Stimulated activated CD8-positive, alpha-beta memory T cell treated with anti-CD3 and anti-CD28 coated beads, Interleukin-15, amount 100 ng/mL, for 1 hour (primary cell): Measurements from ENCODE around the gene MXD4.
"Not testable (repeated sequence)": the region's sequence is repeated elsewhere in the genome, so short reads cannot be mapped to it uniquely, and the experiment has no call there.

Experiments
- DNase-seq: peaks from one replicate; pipeline ENCODE4 v3.0.0-alpha.2; 2020; ENCODE audit warnings: low read depth

The MXD4 gene

DNA sequence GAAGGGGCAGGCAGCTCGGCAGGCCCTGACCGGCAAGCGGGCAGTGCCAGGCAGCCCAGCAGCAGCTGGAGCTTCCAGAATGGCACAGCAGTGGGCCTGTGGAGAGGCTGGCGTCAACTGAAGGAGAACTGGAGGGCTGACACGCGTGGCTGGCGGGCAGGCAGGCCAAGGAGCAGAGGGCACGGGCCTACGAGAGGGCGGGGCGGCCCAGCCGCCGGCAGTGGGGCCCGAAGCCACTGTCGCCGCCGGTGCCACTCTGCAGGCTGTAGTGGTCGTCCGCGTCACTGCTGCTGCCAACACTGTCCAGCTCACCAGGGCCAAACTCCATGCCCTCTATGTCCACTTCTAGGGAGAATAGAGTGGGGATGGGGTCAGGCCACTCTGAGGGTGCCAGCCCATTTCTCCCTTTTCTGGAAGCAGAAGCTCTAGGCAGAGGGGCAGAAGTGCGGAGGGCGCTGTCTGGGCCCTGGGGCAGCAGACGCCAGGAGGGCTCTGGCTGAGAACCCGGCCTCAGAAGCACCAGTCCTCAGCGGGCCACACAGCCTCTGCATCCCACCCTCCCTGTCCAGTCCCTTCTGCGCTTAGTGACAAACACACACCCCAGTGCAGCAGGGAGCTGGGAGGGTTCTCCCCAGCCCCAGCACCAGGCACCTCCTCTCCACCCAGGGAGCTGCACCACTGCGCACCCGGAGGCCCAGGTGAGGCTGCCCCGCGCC, 11.4 kb downstream of the MXD4 start:
- DNase-seq = no peak

DNA sequence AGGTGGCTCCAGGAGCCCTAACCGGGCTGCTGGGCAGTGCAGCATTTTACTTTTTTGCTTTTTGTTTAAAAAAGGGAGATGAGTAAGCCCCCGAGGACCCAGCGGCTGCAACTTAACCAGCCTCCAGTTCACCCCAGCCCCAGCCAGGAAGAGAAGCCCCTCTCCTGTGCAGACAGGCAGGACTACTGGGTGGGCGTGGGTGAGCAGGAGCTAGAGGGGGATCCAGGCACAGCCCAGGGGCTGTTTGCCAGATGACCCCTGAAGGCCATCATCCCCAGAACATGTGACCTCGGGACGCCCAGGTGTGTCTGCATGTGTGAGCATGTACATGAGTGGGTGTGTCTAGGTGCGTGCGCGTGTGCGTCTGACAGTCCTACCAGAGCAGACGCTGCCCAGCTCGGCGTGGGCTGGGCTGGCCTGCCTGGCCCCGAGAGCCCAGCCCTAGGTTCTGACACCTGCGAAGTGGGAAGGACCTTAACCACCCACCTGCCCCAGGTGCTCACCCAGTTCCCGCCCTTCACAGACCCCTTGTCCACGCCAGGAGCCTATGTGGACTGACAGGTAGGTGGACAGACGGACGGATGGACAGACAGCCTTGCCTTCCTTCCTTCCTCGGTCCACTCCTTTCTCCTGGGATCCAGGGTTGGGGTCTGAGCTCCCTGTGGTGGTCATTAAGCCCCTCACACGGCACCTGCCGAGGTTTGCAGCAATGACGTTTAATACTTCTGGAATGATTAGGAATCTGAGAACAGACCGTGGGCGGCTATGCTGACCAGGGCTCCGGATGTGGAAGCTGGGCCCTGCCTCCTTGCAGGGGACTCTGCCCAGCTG, 12.2 kb downstream of the MXD4 start:
- DNase-seq = no peak

DNA sequence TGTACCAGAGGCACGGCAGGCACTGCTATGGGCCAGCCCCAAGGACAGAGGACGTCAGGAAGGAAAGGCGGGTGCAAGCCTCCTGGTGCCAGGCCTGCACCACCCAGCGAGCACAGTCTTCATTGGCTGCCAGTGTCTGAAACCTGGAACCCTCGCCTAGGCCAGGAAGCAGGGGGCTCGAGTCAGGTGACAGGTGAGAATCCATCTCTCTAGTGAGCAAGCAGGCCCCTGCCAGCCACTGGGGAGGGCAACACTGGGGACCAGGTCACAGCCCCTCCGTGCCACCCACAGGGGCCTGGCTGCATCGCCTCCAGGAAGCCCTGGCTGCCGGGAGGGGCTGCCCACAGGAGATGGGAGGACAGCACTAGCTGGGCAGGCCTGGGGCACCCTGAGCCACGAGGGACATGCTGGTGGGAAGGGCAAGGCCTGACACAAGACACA, 13.1 kb downstream of the MXD4 start:
- DNase-seq = no peak

DNA sequence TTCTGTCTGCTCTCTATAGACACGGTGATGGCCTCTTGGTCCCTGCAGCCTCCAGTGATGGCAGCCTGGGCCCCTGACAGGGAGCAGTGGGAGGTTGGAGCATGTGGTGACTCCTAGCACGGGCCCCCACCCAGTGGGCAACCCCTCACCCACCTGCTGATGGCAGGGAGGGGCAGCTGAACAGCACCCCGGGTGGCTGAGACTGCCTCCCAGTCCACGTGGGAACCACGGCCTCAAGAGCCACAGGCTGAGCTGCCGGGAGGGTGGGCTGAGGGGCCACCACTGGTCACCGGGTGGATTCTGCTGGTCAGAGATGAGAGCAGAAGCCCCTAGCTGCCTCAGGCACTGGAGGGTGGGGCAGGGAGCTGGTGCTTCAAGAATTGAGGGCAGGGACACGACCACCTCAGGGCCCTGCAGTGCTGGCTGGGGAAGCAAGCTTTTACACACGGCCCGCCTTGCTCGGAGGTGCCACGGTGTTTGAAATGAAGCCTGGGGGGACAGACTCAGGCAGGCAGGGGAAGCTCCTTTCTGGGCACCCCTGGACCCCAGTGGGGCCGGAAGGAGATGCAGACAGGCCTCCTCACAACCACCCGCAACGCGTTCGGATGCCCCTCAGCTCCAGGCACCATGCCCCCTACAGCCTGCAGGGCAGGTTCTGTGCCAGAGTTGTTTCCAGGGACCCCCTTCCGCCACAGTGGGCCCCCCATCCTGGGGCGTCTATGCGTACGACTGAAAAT, 13.7 kb downstream of the MXD4 start:
- no peak for DNase-seq

DNA sequence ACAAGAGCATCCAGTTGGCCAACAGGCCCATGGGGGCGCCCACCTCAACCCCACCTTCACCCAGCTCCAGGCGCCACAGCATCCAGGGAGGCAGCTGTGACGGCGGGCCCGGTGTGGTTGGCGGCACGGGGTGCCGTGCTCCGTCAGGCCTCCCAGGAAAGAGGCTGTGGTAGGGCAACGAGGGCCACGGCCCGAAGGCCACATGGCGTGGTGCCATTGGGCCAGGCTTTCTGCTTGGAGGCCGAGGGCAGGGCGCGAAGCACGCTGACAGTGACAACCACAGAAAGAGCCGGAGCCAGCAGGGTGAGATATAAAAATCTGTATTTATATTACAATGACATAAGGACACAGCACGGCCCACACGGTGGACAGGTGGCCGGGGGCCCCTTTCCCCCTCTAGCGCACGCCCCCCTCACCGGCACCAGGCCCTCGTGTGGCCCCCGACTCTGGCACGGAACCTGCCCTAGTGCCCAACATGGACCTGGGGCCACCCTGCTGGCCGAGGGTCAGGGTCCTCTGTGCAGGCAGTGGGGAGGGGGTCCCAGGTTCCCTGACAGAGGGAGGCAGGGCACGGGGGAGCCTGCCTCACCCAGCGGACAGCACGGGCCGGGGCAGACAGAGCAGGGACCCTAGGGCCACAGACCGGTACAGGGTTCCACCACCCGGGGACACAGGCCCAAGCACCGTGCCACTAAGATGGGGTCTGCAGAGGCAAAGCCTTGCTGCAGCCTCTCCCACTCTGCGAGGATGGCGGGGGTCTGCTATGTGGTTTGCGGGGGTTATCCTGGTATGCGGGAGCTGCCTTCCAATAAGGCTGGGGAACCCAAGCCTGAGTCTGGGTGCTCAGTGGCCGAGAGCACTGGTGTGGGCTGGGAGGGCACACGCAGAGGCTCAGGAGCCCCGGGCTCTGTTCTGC, 14.5 kb downstream of the MXD4 start:
- no peak for DNase-seq

DNA sequence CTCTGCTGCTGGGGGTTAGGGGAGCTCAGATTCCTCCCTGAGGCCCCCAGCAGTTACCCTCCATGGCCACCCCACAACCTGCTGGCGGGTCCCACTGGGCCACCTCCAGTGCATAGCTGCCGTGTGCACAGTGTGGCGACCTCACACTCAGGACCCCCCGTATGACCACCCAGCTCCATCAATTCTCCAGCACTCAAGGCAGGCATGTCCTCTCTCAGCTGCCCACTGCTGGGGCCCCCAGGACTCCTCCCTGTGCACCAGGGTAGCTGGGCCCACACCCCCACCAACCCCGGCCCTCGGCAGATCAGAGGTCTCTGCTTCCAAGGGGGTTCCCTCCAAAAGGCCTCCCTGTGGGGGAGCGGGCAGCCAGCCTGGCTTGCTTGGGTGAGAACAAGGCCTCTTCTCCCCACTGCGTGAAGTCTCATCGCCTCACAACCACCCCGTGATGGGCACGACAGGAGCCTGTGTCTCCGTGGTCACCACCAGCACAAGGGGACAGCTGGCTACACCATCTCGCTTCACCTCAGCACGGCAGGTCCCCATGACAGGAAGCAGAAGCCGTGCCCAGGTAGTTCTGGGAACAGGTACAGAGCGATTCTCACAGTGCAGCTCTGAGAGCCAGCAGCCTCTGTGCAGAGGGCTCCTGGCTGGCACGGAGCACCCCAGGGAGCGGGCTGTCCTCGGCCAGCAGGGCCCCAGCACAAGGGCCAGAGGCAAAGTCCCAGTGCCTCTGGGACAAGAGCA, 15.4 kb downstream of the MXD4 start:
- DNase-seq = no peak

DNA sequence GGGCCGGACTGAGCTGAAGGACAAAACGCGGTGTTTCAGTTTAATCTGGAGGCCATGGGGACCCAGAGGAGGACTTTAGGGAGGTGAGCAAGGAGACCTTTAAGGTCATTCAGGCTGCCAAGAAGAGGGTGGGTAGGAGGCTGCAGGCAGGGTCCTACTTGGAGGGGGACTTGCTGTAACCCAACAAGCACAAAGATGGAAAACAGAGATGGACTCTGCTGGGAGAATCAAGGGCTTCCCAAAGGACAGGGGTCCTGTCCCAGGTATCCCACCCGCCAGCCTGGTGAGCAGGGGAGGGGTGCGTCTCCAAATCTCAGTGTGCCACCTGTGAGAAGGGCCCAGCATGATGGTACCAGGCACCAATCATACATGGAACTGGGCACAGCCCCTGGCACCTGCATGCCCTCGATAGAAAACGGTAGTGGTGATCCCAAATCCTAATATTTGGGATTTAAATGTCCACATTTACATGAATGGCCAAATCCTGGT, 16.1 kb downstream of the MXD4 start:
- DNase-seq = no peak

DNA sequence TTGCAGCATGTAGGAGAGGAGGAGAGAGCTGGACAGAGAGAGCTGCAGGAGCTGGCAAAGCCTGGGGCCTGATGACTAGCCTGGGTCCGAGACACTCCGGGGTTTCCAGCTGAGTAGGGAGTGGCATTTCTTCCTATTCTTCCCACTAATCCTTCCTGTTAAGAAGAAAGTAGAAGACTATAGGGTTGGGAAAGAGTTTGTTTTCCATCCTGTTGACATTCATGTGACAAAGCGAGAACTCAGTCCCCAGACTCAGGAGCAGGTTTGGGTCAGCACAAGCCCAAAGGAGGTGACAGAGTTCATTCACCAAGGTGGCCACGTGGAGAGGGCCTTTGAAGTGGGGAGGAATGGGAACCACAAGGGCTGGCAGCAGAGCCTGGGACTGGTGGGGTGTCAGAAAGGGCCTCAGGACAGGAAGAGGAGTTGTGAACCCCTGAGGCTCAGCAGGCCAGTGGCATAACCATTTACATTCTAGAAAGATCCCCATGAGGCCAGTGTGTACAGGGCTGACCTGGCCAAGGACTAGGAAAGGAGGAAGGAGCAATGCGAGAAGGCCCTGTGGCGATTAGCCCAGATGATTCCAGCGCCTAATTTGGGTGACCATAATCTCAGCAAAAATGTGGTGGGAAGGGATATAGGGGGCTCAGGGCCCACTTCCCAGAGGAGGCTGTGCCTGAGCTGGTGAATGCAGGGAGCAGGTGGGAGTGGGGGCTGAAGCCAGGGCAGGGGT, 16.7 kb downstream of the MXD4 start:
- DNase-seq = no peak

DNA sequence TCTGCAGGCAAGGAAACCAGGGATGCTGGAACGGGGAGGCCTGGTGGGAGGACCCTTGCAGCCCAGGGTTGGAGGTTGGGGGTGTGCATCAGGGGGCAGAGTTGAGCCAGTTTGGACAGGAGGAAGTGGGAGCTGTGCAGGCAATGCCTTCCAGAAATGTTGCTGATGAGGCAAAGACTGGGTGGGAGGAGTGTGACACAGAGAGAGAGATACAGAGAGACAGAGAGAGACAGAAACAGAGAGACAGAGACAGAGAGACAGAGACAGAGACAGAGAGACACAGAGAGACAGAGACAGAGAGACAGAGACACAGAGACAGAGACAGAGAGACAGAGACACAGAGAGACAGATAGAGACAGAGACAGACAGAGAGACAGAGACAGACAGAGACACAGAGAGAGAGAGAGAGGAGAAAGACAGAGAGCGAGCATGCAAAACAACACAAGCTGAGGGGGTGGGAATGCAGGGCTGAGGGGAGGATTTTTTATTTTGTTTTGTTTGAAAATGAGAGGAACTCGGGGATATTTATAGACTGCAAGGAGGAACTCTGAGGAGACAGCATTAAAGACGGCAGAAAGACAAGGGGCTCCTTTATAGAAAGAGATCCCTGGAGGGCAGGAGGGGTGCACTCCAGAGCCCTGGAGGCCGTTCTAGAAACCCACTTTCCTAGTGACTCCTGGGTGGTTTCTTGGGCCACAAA, 18.1 kb downstream of the MXD4 start:
- DNase-seq = no peak

DNA sequence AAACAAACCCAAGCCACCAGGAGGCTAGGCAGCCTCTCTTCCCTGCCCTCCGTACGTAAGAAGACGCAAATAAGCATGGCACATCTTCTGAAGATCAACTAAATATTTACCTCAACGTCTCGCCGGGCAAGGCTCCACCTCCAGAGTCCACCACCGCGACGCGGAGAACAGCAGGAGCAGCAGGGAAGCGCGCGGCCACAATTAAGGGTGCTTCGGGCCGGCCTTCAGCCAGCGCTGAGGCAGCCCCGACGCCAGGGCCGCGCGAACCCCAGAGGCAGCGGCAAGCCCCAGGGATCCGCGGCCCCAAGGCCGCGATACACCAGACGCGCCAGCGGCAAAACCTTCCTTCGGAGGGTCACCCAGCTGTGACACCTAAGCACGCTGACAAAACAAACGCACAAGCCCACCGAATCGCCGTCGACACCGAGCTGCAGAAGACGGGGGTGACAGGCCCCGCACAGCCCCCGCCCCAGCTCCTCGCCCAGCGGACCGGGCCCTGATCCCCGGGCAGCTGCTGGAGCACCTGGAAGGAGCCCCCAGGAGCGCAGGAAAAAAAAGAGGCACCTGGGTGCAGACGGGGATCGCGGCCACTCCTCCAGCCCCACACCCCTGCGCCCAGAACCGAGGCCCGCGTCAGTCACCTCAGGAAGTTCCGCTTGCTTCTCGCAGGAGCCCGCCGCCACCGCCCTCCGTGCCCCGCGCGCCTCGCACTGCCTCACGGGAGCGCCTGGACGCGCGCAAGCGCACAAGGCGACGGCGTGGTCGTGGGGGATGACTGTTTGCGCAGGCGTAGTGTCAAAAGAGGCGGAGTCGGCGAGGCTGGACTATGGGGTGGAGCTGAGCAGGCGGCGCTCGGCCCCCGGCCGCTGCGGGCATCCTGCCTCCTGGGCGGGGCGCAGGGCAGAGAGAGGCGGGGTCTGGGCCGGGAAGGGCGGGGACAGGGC, 20.2 kb downstream of the MXD4 start, which contains the start of the genes HAUS3 and POLN:
Gene HAUS3, minus strand, starts transcription at position 712 of the 944 bp plus-strand sequence. CDS start 1,175 bp downstream, outside the sequence.
Gene POLN, minus strand, starts transcription at position 712 of the 944 bp plus-strand sequence. CDS start 12,890 bp downstream, outside the sequence.
- DNase-seq = peak; percentile 97

DNA sequence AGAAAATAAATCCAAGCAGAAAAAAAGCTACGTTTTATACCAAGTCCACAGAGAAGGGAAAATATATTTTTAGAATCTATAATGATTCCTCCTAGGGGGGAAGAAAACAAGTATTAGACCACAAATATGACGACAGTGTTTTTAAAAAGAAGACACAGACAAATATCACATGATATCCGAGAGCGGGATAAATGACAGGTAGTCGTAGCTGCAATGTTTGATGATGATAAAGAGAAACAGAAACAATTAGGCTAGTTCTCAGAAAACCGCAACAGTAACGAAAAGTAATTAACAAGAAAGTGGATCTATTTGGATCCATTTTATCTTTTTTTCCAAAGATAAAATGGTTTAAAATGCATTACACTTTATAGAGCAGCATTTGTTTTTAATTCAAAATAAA, 20.9 kb downstream of the MXD4 start:
- DNase-seq = no peak

DNA sequence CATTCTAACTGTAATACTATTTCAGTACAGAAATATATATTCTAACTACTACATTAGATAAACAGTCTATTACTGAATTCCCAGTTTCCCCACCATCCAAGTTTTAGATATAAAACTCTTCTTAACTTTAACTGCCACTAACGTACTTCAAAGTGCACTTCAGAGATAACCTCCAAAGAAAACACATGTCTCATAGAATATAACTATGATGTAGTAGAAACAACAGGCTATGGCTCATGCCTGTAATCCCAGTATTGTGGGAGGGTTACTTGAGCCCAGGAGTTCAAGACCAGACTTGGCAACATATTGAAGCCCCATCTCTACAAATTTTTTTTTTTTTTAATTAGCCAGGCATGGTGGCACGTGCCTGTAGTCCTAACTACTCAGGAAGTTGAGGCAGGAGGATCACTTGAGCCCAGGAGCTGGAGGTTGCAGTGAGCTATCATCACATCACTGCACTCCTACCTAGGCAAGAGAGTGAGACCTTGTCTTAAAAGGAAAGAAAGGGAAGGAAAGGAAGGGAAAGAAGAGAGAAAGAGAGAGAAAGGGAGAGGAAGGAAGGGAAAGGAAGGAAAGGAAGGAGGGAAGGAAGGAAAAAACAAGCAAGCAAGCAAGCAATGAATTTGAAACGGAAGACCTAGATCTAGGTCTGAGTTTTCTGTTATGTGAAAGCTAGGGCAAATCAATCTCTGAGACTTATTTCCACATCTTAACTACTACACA, 24.8 kb downstream of the MXD4 start:
- no peak for DNase-seq

DNA sequence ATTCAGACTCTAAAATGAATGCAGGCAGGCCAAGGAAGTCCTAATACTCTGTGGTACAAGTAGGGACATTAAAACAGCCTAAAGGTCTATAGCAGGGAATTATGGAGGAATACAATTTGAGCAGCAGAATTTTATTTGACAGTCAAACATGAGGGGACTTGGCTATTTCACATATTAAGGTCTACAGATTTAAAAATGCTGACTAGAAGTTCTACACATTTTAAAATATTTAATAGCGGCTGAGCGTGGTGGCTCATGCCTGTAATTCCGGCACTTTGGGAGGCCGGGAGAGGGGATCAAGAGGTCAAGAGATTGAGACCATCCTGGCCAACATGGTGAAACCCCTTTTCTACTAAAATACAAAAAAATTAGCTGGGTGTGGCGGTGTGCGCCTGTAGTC, 30.8 kb downstream of the MXD4 start:
- DNase-seq = no peak

DNA sequence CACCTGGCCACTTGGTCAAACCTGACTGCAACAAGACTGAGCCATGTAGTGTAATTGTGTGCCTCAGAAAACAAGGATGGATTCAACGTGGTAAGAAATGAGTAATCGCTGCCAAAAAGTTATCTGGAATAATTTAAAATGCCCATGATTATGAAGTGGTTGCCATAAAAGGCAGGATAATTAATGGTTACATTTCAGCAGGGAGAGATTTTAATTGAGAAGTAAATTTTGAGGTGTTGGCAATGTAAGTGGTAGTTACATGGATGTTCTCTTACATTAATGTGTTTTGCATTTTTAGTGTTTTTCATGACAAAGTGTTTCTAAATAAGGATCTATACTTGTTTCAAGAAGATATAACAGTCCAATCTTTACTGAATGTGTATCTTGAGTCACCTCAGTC, 35.6 kb downstream of the MXD4 start:
- no peak for DNase-seq

DNA sequence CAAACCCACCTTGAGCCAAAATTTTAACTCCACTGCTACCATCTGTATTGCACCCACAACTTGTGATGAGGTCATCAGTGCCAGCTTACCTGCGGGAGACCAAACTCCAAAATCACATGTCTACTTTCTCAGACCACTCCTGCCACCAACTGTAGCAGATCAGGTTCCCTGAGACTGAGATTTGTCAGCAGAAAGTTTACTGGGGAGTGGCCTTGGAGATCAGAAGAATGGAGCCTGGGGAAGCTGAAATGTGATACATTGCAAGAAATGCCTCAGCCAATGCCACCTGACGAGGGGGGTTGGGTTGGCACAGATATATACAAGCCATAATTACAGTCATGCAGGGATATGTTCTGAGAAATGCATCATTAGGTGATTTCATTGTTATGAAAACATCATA, 39.1 kb downstream of the MXD4 start:
- DNase-seq = no peak

DNA sequence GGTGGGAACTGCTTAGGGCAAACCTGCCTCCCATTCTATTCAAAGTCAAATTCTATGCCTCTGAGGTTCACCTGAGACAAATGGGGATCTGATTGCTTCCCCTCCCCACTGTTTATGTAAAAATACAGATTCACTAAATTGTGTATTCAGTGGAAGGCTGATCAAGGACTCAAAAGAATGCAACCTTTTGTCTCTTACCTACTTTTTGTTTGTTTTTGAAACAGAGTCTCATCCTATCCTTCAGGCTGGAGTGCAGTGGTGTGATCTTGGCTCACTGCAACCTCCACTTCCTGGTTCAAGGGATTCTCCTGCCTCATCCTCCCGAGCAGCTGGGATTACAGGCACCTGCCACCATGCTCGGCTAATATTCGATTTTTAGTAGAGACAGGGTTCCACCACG, 40.5 kb downstream of the MXD4 start:
- DNase-seq = not testable (repeated sequence)

DNA sequence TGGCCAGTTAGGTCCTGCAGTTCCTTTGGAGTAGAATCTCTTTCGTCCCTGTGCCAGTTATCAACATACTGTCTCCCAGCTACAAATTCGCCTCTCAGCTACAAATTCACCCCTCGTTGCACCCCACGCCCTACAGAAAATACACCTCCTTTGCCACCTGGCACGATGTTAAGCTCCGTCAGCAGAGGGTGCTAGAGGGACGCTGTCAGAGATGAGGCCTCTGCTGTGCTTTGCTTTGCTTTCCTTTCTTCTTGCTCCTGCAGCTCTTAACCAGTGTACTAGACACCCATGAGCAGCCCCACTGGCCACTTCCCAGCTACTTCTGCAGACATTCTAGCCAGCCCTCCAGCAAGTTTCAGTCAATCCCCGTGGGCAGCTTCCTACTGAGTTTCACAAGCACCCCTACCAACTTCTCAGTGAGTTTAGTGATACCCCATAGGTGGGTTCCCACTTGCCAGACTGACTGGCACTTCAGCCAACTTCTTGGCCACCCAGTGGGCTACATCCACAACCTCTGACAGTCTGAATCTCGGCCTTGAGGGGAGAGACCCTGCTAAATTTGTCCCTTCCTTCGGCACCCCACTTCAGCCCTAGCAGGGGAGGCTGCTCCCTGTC, 41.8 kb downstream of the MXD4 start:
- DNase-seq = peak; percentile 72
